Colon (tissue), 2 donors: ENCODE data around the gene WNT7B.
"Not testable (repeated sequence)": the region's sequence is repeated elsewhere in the genome, so short reads cannot be mapped to it uniquely, and the experiment has no call there.

Source experiments
- FAIRE-seq: peaks from 2 replicates; lab custom pipeline; 2012; peaks lifted over from hg19 to GRCh38; lab: Jason Lieb, UNC
- donor health status: control.
- donor health status: control.

The WNT7B gene

DNA sequence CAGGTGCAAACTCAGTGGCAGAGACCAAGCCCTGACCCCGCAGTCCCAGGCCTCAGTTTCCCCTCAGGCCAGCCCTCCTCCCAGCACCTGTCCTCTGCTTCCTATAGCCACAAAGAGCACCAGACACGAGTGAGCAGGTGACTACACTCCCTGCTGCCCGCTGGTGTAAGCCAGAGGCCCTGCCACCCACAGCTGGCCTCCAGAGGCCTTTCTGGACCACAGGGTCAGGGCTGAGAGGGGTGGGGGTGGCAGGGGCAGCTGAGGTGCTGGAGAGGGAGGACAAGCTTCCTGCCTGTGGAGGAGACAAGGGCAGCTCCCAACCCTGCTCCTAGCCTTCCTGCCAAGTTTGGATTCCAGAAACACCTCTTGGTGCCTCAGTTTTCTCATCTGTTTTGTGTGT lies 31.3 kb upstream of the WNT7B start:
- no peak for FAIRE-seq

DNA sequence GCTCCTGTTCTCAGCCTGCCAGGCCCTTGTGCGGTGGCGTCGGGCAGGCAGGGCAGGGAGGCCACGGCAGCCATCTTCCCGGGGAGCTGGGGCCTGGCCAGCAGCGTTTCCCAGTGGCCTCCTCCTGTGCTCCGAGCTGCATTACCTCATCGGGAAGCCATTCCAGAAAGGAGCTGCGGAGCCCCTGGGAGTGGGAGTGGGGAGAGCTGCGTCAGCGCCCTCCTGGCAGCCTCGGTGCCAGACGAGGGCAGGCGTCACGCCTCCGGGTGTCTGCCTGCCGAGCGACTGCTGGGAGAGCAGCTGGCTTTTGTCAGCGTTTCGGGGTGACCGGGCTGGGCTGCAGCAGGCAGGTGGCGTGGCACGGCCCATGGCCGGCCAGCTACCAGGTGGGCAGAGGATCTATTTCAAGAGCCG lies 30.9 kb upstream of the WNT7B start:
- no peak for FAIRE-seq

DNA sequence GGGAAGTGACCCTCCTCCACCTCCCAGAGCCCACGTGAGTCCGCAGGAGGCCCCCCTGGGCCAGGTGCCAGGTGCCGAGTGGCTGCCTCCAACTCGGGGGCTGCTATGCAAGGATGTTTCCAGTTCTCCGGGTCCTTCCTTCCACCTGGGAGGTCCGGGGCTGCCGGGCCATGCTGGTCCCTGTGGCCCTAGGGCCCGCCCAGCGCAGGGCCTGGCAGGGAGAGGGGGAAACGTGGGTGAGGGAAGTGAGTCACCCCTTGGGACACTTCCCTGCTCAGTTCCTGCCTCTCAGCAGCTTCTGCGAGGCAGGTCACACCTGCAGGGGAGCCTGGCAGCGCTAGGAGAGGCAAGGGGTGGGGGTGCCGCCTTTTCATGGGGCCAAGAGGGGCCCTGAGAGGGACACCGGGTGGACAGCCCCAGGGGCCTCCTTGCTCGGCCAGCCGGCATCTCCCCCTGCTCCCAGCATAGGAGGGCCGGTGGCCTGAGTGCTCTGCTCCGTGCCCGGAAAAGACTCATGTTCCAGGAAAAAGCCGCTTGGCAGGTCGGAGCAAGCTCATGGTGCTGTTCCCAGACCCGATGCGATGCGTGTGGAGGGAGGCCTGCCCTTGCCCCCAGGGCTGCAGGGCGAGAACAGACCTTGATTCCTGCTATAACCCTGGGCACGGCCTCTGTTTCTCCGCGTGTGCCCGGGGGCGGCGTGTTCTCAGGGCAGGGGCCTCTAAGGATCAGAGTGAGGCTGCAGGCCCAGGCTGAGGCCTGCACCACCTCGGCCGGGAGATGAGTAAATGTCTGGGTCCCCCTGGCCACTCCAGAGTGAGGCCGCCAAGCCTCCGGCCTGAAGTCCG lies 30.3 kb upstream of the WNT7B start:
- FAIRE-seq, result no peak

DNA sequence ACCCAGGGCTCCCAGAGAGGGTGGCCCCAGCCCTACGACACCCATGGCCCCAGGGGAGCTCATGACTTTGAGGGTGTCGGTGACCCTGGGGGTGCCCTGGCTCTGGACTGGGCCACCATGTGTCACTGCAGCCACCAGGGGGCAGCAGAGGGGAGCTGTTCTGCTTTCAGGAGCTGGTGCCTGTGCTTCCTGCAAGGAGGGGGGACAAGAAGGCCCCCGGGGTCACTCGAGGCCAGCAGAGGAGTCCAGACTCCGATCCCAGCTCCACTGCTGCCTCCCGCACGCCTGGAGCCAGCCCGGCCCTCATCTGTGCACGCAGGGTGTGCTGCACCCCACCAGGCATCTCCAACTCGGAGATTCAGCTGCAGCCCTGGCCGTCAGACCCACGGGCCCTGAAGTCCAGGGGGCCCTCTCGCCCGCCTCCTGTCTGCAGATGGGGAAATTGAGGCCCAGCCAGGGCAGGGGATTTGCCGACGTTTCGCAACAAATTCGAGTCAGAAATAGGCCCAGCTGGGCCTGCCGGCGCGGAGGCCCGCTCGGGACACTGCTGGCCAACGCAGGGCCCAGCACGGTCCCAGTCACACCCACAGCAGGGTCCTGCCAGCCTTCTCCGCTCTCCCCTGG lies 29.5 kb upstream of the WNT7B start:
- no peak for FAIRE-seq

DNA sequence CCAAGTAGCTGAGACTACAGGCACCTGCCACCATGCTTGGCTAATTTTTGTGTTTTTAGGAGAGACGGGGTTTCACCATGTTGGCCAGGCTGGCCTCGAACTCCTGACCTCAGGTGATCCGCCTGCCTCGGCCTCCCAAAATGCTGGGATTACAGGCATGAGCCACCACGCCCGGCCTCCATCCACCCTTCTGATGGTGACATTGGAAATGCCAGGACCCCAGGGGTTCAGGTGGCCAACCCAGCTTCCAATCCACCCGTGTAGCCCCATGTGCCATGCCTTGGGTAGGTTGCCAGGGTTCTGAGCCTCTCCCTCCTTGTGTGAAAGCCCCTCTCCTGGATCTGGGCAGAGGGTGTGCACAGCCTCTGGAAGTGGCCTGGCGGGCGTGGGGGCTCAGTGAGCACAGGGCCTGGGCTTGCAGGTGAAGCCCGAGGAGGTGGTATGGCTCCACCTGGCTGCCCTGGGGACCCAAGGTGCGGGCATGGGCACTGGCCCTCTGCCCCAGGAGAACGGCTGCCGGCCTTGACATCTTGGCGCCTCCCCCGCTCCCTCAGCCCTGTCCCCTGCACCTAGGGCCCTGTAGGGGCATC lies 28.2 kb upstream of the WNT7B start:
- not testable (repeated sequence) for FAIRE-seq

DNA sequence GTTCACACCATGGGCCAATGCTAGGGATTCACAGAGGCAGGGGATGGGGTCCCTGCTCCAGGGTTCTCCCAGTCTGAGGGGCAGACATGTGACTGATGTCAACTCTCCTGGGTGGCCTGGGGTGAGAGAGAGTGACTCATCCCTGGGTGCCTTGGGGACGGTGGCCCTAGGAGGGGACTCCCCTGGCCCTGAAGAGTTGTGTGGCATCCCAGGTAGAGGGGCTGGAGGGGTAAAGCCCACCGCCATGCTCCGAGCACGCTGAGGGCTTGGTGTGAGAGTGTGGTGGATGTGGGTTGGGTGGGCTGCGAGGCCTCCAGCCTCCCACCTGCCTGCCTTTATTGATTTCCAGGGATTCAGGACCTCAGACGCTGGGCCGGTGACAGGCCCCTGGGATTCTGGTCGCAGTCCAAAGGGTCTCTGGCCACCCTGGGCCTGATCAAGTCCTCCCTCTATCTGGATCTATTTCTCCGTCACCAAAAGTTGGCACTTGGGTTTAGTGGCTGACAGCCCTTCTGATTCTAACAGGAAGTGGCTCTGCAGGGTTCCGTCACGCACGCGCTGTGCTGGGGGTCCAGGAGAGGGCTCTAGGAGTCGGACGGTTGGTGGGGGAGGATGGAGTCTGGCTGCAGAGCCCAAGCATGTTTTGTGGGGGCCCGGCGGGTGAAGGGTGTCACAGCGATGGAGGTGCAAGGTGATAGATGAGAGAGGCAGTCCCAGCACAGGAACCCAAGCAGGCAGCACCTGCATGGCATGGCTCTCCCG lies 27.3 kb upstream of the WNT7B start:
- no peak for FAIRE-seq

DNA sequence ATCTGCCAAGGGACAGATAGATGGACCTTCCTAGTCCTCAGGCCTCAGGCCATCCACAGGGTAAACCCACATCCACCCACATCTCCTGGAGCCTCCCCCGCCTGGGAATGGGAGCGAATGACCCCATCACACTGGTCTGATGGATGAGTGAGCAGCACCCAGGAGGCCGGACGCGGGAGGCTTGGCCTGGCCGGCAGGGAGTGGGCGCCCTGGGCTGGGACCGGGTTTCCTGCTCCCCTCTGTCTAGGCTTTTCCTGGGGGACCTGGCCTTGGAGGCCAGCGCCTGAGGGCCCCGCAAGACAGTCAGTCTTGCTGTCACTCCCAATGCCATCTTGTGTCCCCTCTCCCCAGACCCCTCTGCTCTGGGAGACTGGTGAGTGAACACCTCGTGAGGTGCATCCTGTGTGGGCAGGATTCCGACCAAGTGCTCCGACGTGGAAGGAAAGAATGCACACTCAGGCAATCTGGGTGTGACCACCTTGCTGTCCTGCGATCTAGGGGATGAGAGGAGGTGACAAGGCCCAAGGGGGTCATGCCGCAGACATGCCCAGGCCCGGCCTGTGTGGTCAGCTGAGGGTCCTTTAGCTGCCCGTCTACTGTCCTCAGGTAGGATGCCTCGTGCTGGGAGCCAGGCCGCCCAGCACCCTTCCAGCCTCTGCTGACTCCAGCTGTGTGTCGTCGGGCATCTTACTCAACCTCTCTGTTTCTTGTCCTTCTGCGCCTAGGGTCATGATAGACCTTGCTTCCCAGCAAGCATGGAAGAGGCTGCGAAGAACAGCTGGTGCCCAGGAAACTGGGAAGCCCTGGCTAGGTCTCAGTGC lies 26.5 kb upstream of the WNT7B start:
- no peak for FAIRE-seq

DNA sequence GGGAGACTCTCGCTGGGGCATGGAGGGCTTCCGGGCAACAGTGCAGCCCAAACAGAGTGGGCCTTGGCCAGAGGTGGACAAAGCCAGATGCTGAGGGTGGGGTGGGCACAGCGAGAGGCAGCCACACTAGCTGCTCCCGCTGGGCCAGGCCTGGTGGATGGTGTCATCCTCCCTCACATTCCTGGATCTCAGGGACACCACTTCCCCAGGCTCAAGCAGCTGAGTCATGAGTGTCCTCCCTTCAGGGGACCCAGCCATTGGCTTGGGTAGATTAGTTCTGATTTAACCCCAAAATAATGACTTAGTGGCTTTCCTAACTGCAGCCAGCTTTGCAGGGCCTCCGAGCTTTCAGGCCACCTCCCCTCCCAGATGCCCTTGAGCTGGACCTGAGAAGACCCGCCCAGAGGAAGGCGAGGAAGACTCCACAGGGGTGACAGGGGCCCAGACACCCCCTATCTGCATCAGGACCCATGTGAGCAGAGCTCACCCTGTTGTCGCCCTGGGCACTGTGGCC lies 25.9 kb upstream of the WNT7B start:
- no peak for FAIRE-seq

DNA sequence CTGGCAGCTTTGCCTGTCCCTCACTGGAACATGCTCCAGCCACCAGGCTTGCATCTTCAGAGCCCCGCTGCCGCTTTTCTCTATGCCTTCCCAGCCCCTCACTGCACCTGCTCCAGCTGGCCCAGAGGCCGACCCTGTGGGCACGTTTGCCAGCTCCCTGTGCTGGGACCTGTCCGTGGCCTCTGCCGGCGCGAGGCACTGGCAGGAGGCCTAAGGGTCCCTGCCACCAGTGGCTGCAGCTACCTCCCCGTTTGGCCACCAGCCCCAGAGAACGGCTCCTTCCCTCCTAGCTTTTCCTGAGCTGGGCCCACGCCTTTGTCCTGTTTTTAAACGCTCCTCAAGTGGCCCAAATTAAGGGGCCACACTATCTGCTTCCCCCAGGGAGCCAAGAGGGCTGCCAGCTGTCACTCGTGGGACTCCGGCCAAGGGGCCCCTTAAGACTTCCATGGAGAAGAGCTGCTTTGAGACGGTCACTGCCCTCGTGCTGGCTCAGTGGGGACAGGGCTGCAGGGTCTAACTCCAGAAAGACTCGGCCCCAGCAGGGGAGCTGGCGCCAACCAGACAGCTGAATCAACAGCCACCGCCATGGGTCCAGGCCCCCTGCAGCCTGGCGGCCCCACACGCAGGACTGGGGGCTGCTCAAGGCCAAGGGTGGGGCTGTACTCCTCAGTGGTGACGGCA lies 24.6 kb upstream of the WNT7B start:
- FAIRE-seq, result no peak

DNA sequence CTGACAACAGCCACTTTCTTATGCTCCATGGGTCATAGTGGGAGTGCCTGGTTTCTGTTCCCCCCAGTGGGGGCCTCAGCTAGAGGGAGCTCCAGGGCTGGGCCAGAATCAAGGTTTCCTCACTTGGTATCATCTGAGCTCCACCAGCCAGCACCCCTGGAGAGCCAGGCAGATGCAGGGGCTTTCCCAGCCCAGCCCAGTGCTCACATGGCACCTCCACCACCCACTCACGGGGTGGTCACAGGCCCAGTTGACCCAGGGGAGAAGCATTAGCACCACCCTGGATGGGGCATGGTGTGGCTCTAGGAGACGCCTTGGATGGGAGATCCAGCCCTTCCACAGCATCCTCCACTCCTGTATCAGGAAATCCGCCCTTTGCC lies 24.1 kb upstream of the WNT7B start:
- no peak for FAIRE-seq

DNA sequence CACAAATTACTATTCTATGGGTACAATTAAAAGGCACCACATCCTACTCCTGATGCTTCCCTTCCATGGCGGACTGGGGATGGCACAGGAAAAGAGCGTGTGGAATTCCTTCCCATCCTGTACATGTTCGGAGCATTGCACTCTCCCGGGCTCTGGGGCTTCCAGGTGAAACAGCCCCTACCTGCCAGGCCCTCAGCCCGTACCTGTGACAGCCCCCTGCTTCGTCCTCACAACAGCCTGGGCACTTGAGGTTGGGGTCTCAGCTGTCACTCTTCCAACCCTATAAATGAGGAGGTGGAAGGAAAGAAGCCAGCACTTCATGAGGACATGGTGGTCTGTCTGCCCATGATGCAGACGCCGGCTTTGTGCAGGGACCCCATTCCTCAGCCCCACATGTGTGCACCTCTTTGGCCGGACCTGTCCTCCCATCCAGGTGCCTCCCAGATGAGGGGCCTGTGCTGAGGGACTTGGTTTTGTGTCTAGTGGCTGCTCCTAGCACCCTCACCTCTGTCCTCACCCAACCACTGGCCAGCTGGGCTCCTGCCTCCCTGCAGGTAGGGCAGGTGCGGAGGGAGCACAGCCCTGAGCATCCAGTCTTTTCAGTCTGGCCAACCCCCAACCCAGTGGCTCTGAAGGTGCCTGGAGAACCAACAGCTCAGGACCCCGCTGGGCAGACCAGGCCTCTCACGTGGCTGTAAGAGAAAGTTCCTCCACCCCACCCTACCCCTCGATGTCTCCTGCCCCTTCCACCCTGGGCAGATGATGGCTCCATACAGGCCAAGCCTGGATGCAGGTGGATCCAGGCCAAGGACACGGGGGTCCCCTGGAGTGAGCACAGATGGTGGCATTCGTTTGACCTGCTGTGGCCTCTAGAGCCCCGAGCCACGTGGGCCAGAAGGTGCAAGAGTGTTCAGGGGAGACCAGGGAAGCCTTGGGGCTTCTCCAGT lies 23.4 kb upstream of the WNT7B start:
- no peak for FAIRE-seq

DNA sequence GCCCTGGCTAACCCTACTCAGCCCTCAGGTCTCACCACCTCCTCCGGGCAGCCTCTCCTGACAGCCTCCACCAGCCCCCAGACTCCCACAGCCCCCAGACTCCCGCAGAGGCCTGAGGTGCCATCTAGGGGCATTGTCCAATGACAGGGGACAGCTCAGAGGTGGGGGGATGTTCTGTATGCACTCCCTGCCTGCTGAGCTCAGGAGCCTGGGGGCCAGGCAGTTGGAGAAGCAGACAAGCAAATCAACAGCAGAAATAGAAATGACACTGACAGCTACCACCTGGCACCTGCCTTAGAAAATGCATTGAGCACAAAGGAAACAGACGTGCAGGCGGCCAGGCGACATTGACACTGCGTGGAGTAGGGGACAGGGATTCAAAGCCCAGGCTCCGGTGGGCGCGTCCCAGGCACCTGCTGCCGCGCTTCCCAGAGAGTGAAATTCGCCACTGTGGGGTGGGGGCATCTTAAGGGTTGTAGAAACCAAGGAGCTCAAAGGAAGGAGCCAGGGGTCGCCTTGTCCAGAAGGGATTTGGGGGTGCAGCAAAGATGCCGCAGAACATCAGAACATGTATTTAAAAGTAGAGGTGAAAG lies 22.5 kb upstream of the WNT7B start:
- FAIRE-seq, result no peak

DNA sequence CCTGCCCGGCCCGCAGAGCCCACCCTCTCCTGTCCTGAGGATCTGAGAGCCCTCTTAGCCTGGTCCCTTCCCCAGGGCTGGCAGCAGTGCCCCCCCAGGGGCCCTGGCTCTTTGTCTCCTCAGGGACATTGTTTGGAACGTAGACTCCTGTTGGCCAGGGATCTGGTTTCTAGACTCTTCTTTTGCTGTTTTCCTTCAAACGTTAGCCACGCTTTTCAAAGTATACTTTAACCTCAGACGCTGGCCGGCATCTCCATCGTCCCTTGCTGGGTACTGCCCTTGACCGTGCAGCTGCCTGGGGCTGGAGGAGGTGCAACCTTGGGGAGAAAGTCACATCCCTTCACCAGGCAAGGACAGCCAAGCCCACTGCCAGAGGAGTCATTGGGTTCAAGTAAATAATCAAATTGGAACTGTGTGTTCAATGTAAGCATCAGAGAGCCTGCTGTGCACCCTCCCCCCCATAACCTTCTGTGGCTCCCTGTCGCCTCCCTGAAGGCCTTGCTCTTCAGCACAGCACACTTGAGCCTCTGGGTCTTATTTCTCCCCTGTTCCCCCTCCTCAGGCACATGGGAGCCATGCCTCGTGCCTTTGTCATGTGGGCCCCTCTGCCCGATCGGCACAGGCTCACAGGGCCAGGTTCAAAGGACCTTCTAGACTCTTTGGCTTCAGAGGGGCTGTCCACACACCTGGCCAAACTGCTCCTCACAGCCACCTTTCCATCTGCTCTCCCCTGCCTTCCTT lies 21.8 kb upstream of the WNT7B start:
- FAIRE-seq, result no peak

DNA sequence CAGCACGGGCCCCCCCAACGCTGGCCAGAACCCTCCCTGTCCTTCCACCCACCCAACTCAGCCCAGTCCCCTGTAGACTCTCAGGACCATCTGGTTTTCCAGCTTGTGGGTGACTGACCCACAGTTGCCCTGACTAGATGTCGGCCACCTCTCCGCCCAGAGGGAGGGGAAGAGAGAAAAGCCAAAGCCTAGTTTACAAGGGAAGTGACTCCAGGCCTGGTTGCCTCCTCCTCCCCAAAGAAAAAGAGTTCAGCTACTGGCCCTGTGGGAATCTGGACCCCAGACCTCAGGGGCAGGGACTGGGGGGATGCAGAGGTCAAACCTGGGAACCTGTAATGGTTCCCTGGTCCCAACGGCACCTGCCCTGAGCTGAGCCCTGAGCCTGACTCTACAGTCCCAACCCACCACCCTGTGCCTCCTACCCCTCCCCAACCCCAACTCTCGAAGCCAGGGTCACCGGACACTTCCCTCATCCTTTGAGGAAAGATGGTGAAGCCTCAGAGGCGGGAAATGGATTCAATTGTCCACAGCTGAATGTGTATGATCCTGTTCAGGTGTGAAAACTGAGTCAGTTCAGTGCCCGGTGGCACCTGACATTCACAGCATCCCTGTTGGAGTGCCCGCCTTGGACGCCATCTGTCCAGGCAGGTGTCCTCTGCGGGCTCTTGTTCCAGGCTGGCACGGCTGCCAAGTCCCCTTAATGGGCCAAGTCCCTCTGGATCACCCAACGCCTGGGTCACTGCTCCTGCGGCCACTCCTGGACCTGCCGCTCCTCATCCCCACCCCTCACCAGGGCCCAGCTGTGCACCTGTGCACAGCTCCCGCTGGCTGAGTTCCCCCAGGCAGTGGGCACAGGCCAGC lies 21.0 kb upstream of the WNT7B start:
- no peak for FAIRE-seq

DNA sequence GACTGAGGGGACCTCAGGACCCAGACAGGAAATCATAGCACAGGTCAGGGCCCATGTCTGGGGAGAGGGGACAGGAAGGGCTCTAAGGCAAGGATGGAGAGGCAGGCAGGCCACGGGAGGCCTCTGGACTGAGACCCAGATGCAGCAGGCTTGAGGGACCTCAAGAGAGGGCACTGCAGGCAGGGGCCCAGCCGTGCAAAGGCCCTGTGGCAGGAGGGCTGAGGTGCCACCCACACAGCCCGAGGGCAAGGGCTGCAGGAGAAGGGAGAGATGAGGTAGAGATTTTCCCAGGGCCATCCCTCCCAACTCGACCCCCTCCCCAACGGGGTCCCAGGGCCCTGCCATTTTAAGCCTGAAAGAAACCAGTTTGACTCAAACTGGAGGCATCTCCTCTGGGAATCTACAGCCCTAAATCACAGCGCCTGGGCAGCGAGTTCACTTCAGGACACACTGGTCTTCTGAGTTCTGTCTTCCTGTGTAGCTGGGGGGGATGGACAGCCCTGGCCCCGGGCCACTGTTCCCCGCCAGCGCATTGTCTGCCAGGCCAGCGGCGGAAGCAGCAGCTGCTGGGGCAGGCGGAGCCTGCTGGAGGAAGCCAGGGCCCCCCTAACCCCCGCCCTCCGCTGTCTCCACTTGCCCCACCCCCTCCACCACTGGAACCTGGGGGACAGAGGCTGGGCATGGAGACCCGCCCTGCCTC lies 20.3 kb upstream of the WNT7B start:
- no peak for FAIRE-seq

DNA sequence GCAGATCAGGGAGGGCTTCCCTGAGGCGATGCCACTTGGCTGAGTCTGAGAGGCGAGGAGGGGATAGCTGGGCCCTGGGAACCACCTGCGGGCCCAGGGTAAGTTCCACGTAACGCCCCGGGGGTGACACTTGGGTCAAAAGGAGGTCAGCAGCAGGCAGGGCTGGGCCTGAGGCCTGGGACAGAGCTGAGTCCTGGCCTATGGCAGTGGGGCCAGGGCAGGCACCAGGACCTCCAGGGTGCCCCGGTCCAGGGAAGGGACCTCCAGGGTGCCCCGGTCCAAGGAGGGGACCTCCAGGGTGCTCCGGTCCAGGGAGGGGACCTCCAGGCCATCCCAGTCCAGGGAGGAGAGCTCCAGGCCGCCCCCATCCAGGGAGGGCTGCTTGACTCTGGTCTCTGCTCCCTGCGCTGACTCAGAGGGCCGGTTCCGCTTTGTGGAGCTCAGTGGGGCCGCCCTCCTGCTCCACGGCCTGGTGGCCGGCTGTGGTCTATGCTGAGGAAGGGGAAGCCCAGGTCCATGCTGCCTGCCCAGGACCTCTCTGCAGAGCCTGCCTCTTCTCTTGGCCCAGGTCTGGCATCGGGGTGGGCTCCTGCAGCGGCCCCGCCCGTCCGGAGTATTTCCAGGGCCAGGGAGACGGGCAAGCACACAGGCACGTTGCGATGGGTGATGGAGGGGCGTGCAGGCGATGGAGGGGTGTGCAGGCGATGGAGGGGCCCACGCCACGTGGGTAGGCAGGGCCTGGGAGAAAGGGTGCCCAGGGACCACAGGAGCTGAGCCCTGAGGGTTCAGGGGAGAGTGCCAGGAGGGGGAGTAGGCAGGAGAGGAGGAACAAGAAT lies 19.5 kb upstream of the WNT7B start:
- FAIRE-seq, result no peak
